ENCODE data around the gene CYREN. TPM values are rescaled to one million over a fixed set of nuclear protein-coding genes. Genes with fewer than 3 reads are reported as not detected.

Gene CYREN
- total RNA-seq, 1 donor, result 24.8 TPM

- peaks cover 6% of the 10 kb centered on the region for H3K9me3 ChIP-seq (ENCODE audit: low read depth, low read length)
- peaks cover 46% of the 10 kb centered on the region for H3K4me1 ChIP-seq (ENCODE audit: insufficient read depth, low read length)
- H3K4me3 ChIP-seq (ENCODE audit: low read length), result no peak overlapping the region
- no peaks in the 10 kb centered on the region for H3K27me3 ChIP-seq (ENCODE audit: insufficient read depth, low read length)
Measured at GRCh38 chr7:135160858-135161653, 9.5 kb downstream of the CYREN start.

DNA sequence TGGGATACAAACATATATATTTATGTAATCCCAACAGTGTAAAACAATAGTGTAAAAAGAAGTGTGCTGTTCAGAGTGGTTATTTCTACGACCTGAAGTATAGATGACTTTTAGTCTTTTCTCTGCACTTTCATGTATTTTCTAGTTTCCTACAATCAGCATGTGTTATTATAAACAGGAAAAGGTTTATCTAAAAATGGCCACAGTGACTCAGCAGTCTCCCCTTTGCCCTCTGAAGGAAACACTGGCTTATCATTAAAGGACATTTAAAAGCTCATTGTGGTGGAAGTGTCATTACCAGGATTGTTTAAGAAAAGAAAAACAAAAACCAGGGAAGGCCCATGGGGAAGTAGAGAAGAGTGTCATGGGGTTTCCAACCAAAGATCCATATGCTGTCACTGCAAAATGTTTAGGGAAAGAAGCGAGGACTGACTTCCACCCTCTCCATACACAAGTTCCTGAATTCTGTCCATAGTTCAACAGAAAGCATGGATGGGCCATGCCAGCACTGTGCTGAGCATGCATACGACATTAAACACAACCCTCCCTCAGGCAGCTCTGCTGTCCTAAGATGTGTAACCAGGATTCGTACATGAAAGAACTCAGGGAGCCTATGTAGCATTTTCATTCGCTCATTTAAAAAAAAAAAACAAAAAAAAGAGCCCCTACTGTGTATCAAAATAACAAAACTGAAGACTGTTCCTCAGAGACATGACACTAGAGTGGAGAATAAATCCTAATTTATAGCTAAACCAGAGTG, 10.2 kb downstream of the CYREN start:
- Histone ChIP-seq H3K4me3 (ENCODE audit: low read length) (no peak overlapping the region), H3K9me3 (ENCODE audit: low read depth, low read length) (peaks cover 14% of the 10 kb centered on the region), H3K27me3 (ENCODE audit: insufficient read depth, low read length) (no peaks in the 10 kb centered on the region), H3K4me1 (ENCODE audit: insufficient read depth, low read length) (peaks cover 39% of the 10 kb centered on the region)

GRCh38 chr7:135159359-135160085, 11.0 kb downstream of the CYREN start:
- no peaks in the 10 kb centered on the region for H3K27me3 ChIP-seq (ENCODE audit: insufficient read depth, low read length)
- H3K4me3 ChIP-seq (ENCODE audit: low read length), result no peak overlapping the region
- peaks cover 18% of the 10 kb centered on the region for H3K9me3 ChIP-seq (ENCODE audit: low read depth, low read length)
- peaks cover 39% of the 10 kb centered on the region for H3K4me1 ChIP-seq (ENCODE audit: insufficient read depth, low read length)

DNA sequence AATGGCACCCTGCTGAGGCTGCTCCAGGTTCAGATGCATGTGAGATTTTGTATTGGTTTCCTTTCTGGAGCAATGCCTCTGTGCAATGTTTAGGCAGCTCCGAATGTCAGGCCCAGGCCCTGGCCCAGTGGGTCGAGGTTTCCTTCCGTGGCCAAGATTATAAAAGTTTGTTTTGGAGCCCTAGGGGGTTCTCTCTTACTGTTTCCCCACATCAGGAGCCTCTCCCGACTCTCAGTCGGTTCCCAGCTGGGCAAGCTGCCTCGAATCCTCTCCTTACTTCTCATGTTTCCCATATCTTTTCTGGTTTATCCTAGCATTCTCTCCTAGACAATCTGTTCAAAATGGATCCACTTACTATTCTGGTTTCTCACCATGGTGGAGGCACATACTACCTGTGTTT, 11.6 kb downstream of the CYREN start:
- no peaks in the 10 kb centered on the region for H3K27me3 ChIP-seq (ENCODE audit: insufficient read depth, low read length)
- peaks cover 18% of the 10 kb centered on the region for H3K9me3 ChIP-seq (ENCODE audit: low read depth, low read length)
- H3K4me3 ChIP-seq (ENCODE audit: low read length), result no peak overlapping the region
- H3K4me1 ChIP-seq (ENCODE audit: insufficient read depth, low read length), result peaks cover 39% of the 10 kb centered on the region

DNA sequence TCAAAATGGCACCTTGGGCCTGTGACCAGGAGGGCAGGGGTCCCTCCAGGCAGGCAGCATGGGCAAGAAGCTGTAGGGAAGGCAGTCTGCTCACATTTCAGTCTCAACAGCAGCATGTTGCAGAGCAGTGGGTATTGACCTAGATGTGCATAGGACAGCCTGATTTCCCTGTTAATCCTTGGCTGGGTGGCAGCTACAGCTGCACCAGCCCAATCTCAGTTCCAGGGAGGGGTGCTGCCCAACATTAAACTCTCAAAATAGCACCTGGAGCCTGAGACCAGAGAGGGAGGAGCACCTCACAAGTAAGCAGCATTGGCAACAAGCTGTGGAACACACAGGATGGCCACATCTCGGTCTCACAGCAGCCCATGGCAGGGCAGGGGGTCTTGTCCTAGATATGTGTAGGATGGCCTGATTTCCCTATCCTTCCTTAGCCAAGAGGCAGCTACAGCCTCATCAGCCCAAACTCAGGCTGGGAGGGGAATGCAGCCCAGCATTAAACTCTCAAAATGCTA, 12.3 kb downstream of the CYREN start:
- no peaks in the 10 kb centered on the region for H3K27me3 ChIP-seq (ENCODE audit: insufficient read depth, low read length)
- H3K4me1 ChIP-seq (ENCODE audit: insufficient read depth, low read length), result peaks cover 39% of the 10 kb centered on the region
- no peak overlapping the region for H3K4me3 ChIP-seq (ENCODE audit: low read length)
- peaks cover 18% of the 10 kb centered on the region for H3K9me3 ChIP-seq (ENCODE audit: low read depth, low read length)

GRCh38 chr7:135156290-135156689, 14.2 kb downstream of the CYREN start:
- no peaks in the 10 kb centered on the region for H3K27me3 ChIP-seq (ENCODE audit: insufficient read depth, low read length)
- H3K4me3 ChIP-seq (ENCODE audit: low read length), result no peak overlapping the region
- H3K9me3 ChIP-seq (ENCODE audit: low read depth, low read length), result peaks cover 18% of the 10 kb centered on the region
- H3K4me1 ChIP-seq (ENCODE audit: insufficient read depth, low read length), result peaks cover 46% of the 10 kb centered on the region

GRCh38 chr7:135154734-135155133, 15.8 kb downstream of the CYREN start:
- Histone ChIP-seq H3K4me1 (ENCODE audit: insufficient read depth, low read length) (peaks cover 45% of the 10 kb centered on the region), H3K9me3 (ENCODE audit: low read depth, low read length) (peaks cover 18% of the 10 kb centered on the region), H3K4me3 (ENCODE audit: low read length) (no peak overlapping the region), H3K27me3 (ENCODE audit: insufficient read depth, low read length) (no peaks in the 10 kb centered on the region)

DNA sequence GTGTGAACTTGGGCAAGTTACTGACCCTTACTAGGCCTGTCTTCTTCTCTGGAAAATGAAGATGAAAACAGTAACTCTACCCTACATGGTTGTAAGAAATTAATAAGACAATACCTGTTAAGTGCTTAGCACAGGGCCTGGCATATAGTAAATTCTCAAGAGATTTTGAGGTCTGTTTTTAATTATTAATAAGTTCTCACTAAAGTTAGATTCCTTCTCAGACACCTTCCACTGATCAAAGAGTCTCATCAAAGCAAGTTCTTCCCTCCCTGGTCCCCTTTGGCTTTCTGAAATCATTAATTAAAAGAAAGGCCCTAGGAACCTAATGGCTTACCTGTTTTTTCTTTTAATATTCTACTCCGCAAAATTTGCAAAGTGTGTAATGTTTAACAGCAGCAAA, 18.1 kb downstream of the CYREN start:
- Histone ChIP-seq H3K4me1 (ENCODE audit: insufficient read depth, low read length) (peaks cover 45% of the 10 kb centered on the region), H3K4me3 (ENCODE audit: low read length) (no peak overlapping the region), H3K9me3 (ENCODE audit: low read depth, low read length) (peaks cover 18% of the 10 kb centered on the region), H3K27me3 (ENCODE audit: insufficient read depth, low read length) (no peaks in the 10 kb centered on the region)

DNA sequence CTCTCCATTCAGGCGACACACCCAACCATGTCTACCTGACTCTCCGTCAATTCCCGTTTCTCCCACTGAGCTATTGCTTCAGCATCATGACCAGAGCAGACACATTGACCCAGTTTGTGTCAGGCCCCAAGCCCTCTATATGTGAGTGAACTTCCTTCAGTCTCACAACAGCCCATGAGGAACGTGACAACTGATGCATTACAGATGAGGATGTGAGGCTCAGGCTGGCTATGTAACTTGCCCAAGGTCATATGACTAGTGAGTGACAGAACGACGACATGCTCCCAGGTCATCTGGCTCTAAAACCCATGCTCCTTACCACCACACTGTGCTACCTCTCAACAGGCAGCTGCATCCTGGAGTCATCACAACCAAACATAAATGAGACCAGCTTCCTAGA, 19.0 kb downstream of the CYREN start:
- Histone ChIP-seq H3K27me3 (ENCODE audit: insufficient read depth, low read length) (no peaks in the 10 kb centered on the region), H3K9me3 (ENCODE audit: low read depth, low read length) (peaks cover 17% of the 10 kb centered on the region), H3K4me3 (ENCODE audit: low read length) (no peak overlapping the region), H3K4me1 (ENCODE audit: insufficient read depth, low read length) (peaks cover 46% of the 10 kb centered on the region)

GRCh38 chr7:135151132-135151531, 19.4 kb downstream of the CYREN start:
- Histone ChIP-seq H3K27me3 (ENCODE audit: insufficient read depth, low read length) (no peaks in the 10 kb centered on the region), H3K4me1 (ENCODE audit: insufficient read depth, low read length) (peaks cover 46% of the 10 kb centered on the region), H3K4me3 (ENCODE audit: low read length) (no peak overlapping the region), H3K9me3 (ENCODE audit: low read depth, low read length) (peaks cover 13% of the 10 kb centered on the region)

DNA sequence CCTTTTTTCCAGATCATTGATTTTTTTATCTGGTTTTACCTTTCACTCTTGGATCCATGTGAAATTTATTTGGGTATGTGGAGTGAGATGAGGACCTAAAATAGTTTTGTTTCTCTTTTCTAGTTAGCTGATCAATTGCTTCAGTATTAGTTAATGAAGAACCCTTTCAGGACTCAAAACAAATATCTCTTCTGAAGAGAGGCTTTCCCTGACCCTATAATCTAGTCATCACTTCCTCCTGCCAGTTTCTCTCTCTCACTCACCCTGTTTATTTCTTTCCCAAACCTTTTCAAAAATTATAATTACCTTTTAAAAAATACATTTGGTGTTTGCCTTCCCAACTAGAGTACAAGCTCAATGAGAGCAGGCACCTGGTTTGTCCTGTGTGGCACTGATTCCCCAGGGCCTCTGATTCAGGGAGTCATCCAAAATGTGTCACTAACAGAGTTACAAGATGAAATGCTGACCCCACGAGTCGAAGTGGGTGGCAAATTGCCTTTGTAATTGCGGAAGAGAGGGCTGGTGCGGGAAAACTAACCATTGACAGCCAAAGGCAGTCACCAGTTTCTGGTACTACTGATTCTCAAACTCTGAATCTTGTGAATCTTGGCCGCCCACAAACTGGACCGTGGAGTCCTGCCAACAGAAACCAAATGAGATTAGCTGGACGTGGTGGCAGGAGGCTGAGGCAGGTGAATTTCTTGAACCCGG, 20.3 kb downstream of the CYREN start:
- Histone ChIP-seq H3K4me1 (ENCODE audit: insufficient read depth, low read length) (peaks cover 46% of the 10 kb centered on the region), H3K4me3 (ENCODE audit: low read length) (peak overlapping the region; percentile 16), H3K27me3 (ENCODE audit: insufficient read depth, low read length) (no peaks in the 10 kb centered on the region), H3K9me3 (ENCODE audit: low read depth, low read length) (peaks cover 4% of the 10 kb centered on the region)

GRCh38 chr7:135147899-135148721, 22.4 kb downstream of the CYREN start, which contains the start of gene TMEM140:
TMEM140 (plus strand) TSS chr7:135148072; CDS start chr7:135164442, 16,370 bp downstream.
- no peaks in the 10 kb centered on the region for H3K27me3 ChIP-seq (ENCODE audit: insufficient read depth, low read length)
- peaks cover 46% of the 10 kb centered on the region for H3K4me1 ChIP-seq (ENCODE audit: insufficient read depth, low read length)
- H3K9me3 ChIP-seq (ENCODE audit: low read depth, low read length), result no peaks in the 10 kb centered on the region
- H3K4me3 ChIP-seq (ENCODE audit: low read length), result peak within 1 kb of the TSS; percentile 64

GRCh38 chr7:135147341-135147898, 23.1 kb downstream of the CYREN start:
- Histone ChIP-seq H3K4me1 (ENCODE audit: insufficient read depth, low read length) (peaks cover 40% of the 10 kb centered on the region), H3K9me3 (ENCODE audit: low read depth, low read length) (no peaks in the 10 kb centered on the region), H3K4me3 (ENCODE audit: low read length) (peak overlapping the region; percentile 64), H3K27me3 (ENCODE audit: insufficient read depth, low read length) (no peaks in the 10 kb centered on the region)
